ENCODE results near the gene GRIA3.
"Not testable (repeated sequence)": the region's sequence is repeated elsewhere in the genome, so short reads cannot be mapped to it uniquely, and the experiment has no call there.

The GRIA3 gene

DNA sequence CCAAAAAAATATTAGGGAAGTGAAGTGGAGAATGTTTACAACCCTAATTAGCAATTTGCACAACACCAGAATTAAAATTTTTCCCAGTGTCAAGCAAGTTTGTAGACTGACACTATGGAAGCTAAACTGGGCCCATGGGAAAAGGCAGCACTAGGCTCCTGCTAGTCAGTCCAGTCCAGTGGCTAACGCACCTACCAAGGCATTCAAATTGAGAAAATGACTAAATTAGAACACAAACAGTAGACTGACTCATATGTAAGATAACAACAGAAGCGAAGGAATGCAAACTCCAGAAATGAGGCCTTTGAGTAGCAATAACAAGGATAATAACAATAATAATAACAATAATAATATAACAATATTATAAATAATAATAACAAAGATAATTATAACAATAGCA, 90.7 kb downstream of the GRIA3 start:
- DNase-seq (ENCODE audit: low read depth): no peak

DNA sequence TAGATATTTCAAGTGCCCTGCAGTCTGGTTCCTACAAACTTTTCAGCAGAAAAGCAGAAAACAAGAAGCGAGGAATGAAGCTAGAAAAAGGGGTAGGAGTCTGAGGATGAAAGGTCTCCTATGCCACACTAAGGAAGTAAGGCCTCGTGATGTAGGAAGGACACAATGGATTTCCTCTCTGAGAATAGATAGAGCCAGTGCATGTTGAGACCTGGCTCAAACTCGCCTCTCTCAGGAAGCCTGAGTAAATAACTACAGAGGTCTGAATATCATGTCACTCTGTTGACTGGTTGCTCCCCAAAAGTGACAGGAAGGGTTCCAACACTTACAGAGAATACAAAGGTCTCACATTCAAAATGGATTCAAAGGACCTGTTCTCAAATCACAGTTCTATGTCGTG, 93.3 kb downstream of the GRIA3 start:
- no peak for DNase-seq (ENCODE audit: low read depth)

DNA sequence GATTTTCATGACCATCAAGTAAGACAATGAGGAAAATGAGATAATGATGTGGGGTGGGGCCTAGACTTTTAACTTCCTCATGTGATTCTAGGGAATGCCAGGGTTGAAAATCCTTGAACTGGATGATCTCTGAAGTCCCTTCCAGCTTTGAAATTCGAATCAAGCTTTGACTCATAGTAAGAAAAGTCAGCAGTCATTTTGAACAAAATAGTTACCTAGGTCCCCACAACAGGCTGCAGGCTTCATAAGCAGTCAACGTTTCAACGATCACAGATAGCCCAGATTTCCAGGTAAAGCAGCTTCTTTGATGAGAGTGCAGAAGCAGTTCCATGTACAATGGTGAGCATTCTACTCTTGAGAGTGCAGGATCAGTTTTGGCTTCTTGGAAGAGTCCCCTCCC, 93.7 kb downstream of the GRIA3 start:
- DNase-seq (ENCODE audit: low read depth): no peak

DNA sequence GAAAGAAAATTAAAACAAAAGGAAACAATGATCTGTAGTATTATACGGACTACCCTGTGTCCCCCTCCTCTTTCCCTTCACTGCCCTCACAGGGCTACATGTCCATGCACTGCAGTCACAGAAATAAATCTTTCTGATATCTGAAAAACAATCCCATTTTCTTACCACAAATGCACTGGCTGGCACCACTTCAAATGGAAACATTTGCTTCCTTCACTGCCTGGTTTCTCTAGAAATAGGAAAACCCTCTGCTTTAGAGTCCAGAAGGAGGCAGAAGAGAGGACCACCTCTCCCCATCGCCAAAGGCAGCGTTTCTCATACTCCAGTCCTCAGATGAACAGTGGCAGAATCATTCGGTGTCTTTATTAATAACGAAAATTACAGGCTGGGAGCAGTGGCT, 98.2 kb downstream of the GRIA3 start:
- DNase-seq (ENCODE audit: low read depth): no peak

DNA sequence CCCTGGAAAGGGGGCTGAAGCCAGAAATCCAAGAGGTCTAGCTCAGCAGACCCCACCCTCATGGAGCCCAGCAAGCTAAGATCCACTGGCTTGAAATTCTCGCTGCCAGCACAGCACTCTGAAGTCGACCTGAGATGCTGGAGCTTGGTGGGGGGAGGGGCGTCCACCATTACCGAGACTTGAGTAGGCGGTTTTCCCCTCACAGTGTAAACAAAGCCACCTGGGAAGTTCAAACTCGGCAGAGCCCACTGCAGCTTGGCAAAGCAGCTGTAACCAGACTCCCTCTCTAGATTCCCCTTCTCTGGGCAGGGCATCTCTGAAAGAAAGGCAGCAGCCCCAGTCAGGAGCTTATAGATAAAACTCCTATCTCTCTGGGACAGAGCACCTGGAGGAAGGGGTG, 99.3 kb downstream of the GRIA3 start:
- DNase-seq (ENCODE audit: low read depth): not testable (repeated sequence)

DNA sequence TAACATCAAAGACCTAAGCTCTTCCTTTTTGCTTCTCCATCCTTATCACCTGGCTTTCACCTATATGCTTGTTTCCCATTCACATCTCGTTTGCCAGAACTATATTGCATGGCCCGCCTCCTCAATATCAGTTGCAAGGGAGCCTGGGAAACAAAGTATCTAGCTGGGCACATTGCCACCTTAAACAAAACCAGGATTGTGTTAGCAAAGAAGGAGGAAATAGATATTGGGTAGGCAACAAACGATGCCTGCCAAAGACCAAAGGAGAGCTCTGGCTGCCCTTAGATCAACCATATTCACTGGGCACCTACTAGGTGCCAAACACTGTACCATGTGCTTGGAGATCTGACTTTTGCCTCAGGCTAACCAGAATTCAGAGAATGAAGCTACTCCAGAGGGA, 107.5 kb downstream of the GRIA3 start:
- DNase-seq (ENCODE audit: low read depth): no peak

DNA sequence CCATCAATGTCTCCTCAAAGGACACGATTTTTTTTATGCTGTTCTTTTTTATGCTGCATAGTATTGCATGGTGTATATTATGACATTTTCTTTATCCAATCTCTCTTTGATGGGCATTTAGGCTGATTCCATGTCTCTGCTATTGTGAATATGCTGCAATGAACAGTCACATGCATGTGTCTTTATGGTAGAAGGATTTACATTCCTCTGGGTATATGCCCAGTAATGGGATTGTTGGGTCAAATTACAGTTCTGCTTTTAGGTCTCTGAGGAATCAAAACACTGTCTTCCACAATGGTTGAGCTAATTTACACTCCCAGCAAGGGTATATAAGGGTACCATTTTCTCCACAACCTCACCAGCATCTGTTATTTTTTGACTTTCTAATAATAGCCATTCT, 113.9 kb downstream of the GRIA3 start:
- DNase-seq (ENCODE audit: low read depth): no peak

DNA sequence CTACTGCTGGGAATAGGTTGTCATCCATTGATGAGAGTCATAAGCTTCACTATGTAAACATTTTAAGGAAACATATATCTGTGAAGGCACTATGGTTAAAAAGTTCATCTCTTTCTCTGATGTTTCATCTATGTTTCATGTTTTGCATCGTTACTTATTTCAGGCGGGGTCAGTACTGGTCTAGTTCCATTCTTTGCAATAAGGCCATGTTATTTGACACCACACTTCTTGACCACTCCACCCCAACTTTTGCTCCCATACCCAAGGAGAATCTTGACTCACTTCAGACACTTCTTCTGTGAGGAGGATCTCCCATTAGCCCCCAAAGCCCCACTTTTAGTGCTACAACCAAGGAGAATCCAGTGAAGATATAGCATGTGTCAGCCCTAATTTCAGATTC, 119.4 kb downstream of the GRIA3 start:
- no peak for DNase-seq (ENCODE audit: low read depth)

DNA sequence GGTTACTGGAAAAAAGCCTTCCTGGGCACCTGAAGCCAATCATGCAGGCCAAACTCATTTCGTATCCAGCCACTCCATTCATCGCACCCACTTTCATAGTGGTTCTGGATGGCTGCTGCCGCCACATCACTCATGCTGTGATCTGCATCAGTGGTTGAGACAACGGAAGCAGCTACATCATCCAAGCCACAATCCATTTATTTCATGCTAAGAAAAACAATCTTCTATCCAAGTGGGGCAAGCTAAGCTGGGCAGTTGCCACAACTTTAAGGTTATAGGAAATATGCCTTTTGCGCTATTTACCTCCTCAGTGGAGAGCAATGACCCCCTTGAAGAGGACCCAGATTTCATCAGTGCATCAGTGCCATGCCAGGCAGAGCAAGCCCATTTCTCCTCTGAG, 124.6 kb downstream of the GRIA3 start:
- no peak for DNase-seq (ENCODE audit: low read depth)

DNA sequence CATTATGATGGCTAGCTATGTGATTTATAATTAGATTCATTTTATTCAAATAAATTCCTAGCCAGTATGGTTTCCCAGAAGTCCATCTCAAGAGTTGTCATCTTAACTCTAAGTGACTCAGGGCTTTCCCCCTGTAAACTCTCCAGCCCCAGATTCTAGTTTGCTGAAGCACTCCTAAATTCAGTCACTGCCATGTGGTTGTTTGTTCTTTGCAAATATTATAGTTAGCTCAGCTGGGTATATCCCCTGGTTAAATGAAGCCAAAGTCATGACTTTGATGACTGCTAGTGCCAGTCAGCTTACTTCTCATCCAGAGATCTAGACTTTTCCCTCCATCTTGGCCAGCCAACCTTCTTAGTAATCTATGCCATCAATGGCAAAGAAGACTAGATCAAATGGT, 126.0 kb downstream of the GRIA3 start:
- no peak for DNase-seq (ENCODE audit: low read depth)

DNA sequence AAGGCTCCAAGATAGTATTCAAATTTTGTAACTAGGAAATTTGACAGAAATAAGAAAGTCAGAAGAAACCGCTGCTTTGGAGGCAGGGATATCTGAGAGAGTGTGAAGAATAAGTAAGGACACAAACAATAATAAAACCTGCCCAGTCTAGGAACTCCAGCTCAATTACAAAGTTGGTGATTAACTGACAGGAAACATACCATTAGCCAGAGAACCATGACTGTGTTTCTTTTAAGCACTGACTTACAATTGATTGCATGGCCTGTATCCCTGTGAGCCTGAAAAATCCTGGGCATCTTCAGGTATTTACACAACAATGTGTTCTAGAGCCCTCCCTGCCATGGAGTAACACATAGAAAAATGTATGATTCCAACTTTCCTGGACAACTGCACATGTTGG, 127.4 kb downstream of the GRIA3 start:
- no peak for DNase-seq (ENCODE audit: low read depth)

DNA sequence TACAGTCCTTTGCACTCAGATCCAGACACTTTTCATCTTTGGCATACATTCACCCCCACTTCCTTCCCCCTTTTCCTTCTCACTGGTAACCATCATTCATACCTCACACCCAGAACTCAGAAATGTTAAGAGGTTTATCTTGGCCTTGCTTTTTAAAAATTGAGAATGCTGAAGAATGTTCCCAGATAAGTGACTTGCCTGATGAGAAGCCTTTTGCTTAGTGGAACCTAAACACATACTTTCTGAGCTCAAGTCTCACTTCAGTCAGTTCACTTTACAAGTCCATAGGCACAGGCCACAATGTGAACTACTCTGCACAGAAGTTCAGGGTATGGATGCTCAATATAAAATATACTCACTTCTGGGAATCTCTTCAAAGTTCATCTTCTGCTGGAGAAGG, 129.4 kb downstream of the GRIA3 start:
- no peak for DNase-seq (ENCODE audit: low read depth)

DNA sequence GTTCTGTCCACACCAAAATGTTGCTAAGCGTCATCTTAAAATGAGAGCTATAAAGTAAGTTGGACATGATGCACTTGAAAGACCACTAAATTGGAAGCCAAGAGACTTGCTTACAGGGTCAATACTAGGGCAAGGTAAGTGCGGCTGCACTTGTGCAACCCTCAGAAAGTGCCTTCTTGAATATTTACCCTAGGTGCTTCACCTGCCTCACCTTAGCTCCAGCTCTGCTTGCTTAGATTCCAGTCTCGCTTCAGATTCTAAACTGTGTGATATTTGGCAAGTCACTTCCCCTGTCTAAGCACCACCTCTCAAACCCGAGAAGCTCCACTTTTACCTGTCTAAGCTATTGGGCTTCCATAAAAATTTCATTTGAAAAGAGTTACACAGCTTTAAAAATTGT, 136.5 kb downstream of the GRIA3 start:
- no peak for DNase-seq (ENCODE audit: low read depth)

DNA sequence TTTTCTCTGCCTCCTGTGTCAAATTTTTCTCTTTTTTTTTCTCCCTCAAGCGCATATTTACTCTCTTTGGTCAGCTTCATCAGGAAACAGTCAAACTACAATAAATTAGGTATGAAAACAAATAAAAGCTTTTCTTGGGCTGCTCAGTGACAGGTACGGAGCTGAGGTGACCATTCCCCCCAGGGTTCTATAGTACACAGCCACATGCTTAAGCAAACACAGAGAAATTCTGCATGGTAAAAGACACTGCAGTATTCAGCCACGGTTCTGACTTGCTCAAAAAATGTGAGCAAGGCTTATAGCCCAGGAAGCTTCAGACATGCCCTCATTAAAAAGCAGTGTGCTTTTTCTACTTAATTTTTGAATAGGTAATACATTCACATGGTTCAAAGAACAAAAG, 138.5 kb downstream of the GRIA3 start:
- DNase-seq (ENCODE audit: low read depth): no peak

DNA sequence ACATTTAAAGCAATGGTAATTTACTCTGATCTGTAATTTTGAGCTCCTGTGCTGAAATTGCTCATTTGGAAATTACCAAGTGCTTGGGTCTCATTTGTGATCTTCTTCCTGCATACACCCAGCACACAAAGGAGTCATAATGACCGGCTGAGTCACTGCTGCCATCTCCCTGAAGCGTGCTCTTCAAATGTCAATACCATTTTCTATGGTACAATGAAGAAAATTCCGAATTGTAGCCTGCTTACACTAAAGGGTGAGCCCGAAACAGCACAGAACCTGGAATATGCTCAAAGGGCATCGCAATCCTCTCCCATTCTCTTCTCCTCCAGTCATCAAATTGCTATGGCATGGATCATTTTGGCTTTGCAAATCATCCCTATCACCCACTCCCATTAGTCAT, 140.5 kb downstream of the GRIA3 start:
- no peak for DNase-seq (ENCODE audit: low read depth)

DNA sequence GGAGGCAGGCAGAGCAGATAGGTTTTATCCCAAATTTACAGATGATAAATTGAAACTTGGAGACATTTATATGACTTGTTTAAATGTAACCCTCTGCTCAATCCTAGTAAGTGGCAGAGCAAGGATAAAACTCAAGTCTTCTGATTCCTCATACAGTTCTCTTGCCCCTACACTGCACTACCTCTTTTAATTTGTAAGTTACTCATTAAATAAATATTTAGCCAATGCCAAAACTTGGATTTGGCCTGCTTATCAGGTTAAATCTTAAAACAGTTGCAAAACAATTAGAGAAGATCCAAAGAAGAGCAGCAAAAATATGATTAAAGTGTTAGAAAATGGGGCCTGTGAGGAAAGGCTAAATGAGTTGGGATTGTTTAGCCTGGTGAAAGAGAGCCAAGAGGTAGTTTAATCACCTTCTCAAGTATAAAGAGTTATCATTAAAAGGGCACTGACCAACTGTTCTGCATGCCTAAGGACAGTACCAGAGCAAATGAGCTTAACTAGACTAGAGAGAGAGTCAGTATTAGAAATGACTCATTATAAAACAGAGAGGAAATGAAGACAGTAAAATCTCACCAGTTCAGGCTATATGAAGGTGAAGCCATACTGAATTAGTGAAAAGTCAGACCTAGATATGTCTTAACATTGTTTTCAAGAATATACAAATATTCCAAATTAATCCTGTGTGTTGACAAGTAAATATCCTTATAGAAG, 146.3 kb downstream of the GRIA3 start:
- DNase-seq (ENCODE audit: low read depth): no peak

DNA sequence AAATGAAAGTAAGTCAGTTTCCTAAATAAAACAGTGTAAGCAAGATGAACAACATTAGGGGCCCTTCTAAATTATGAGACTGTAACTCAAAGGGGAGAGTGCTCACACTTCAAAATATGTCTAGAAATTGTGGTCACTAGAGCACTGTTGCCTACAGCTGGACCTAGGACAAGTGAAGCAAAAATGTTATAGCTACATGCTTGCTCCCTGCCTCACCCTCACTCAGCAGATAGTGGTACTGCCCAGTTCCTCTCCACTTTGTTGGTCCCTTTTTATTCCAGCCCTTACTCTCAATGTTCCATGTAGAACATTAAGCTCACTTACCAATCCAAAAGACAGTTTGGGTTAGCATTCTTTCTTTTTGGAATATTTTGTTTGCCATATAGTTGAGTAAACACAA, 147.3 kb downstream of the GRIA3 start:
- no peak for DNase-seq (ENCODE audit: low read depth)

DNA sequence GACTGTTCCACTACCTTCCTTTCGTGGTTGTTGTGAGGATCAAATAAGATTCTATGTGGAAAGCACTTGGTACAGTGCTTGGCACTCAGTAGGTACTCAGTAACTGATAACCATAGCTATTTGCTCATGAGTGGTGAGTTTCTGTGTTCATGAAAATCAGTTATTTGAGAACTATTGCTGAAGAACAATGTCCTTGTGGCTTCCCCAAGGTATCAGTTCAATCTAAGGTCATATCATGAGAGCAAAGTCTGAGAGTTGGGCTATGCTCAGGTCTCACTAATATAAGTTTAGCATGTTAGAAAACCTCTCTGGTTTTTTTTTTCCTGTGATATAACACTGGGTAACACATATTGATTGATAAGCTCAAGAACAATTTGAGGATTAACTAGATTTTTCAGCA, 147.8 kb downstream of the GRIA3 start:
- DNase-seq (ENCODE audit: low read depth): no peak

DNA sequence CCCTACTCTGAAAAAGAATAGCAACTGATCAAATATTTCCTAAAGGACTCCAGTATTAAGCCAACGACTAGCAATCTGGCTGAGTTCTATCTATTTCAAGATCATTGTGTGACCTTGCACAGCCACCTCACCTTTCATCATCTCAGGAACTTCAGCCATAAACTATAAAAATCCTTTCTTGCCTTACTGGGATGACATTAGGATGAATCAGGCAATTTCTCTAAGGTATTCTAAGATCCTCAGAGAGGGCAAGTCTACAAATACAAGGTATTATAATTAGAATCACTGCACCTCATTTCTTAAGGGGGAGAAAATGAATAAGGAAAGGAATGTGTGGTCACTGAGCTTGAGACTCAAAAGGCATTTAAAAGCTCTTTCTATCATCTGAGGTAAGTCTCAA, 152.6 kb downstream of the GRIA3 start:
- DNase-seq (ENCODE audit: low read depth): no peak

DNA sequence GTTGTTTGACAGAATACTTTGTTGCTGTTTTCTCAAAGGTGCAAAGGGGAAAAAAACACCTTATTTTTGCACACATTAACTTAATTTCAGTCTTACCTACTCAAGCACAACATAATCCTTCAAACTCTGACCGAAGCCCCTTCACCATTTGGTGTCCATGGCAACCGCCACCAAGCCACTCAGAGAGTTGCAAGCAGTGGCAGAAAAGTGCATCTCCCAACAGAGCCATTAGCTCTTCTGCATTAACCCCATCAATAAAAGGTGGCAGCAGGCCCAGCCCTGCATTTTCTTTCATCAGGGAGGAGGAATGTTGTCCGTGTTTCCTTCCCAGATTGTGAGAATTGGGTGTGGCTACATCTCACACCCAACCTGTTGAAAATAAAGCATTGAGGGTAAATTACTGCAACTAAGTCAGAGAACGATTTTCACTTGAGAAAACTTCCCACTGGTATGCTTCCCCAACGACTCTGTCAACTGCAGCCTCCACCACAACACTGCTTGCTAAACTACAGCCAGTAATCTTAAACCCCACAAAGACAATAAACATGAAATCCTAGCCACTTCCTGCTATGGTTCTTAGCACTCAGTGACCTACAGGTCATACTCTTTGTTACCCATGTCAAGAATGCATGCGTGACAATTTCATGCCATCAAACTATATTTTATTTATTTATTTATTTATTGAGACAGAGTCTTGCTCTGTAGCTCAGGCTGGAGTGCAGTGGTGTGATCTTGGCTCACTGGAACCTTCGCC, 154.0 kb downstream of the GRIA3 start:
- DNase-seq (ENCODE audit: low read depth): no peak

DNA sequence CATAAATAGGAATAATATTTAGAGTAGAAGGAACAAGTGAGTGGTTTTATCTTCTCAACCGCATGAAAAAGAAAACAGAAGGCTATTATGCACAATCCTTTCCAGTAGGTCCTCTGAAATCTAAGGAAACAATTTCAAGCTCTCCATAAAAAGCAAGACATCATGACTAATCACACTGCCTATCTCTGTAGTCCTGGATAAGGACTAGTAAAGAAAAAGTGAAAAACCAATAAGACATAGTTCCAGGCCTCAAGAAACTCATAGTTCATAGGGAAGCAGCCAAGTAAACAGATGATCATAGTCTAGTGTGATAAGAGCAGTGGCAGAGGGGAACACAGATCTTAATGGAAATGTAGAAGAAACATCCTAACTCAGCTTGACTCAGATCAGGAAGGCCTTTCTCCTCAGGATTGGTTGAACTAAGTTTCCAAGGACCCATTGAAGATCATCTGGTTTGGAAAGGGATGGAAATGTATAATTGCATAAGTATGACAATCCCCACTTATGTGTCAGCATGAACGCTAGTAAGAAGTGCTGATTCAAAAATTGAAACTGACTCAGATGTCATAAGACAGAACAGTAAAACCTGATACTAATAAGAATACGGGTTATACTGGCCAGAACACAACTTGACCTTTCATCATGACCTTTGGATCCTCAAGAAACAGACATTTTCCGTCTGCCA, 155.3 kb downstream of the GRIA3 start:
- DNase-seq (ENCODE audit: low read depth): no peak

DNA sequence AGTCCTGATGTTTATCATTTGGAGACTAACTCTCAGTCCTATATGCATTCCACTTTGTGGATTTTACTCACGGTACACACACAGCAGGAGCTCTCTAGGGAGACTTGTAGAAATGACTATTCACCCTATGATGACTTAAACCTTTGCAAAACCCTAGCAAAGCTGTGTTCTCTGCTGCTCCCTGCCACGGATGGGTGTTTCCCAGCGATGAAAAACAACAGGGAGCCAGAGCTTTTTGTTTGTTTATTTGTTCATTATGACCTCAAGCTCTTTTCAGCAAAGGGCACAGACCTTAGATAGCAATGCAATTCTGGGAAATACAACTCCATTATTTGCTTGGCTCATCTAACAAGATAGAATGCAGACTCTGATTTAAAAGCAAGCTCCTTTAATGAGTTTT, 156.6 kb downstream of the GRIA3 start:
- no peak for DNase-seq (ENCODE audit: low read depth)

DNA sequence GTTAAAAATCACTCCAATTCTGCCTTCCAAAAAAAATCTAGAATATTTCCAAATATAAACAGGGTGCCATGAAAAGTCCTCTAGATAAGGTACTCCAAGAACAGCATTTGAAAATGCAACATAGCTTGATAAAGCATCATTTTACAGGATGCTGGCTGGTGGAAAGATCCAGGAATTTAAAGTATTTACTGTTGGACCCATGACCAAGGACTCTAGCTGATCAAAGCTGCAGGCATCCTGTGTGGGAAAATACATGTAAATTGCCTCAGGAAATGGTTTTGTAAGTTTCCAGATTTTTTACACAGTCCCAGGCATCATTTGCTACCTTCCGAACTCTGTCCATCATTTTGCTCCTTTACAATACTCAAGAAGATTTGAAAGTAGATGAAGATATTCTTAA, 164.4 kb downstream of the GRIA3 start:
- DNase-seq (ENCODE audit: low read depth): no peak

Data from activated T-cell treated with anti-CD3 and anti-CD28 coated beads for 48 hours (primary cell).